ENCODE data around the gene LAMTOR4.

DNA sequence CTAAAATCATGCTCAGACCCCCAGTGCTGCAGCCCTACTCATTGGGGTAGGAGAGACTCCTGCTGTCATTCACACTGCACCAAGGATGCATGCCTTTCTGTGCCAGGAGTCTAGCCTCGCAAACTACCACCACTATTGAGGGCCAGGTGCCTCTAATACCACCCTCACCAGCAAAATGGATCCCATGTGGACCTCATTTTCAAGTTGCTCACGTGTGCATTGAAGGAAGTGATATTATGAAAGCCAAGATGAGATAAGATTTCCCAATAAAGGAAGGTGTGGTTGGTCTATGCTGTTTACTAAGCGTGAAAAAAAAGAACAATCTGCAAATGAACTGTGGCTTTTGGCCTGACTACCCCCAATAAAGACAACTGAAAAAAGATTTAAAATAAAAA is 7.2 kb upstream of the LAMTOR4 start:
- TF ChIP-seq, protein P1, sequence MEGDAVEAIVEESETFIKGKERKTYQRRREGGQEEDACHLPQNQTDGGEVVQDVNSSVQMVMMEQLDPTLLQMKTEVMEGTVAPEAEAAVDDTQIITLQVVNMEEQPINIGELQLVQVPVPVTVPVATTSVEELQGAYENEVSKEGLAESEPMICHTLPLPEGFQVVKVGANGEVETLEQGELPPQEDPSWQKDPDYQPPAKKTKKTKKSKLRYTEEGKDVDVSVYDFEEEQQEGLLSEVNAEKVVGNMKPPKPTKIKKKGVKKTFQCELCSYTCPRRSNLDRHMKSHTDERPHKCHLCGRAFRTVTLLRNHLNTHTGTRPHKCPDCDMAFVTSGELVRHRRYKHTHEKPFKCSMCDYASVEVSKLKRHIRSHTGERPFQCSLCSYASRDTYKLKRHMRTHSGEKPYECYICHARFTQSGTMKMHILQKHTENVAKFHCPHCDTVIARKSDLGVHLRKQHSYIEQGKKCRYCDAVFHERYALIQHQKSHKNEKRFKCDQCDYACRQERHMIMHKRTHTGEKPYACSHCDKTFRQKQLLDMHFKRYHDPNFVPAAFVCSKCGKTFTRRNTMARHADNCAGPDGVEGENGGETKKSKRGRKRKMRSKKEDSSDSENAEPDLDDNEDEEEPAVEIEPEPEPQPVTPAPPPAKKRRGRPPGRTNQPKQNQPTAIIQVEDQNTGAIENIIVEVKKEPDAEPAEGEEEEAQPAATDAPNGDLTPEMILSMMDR (IDR thresholded peaks at IDR 0.05) = no peak
- TF ChIP-seq EP300 (IDR thresholded peaks at IDR 0.05) = no peak
- no peak for TF ChIP-seq POLR2A (IDR thresholded peaks at IDR 0.05; ENCODE audit: low read depth)

All from esophagus muscularis mucosa (tissue), 4 donors.